HG03139 (cell line): ENCODE results near the gene RGCC.

ENCODE experiments used
- ATAC-seq: cut with Tn5 transposase; IDR thresholded peaks from one replicate; pipeline ENCODE4 v1.9.1; 2021; ENCODE audit not compliant: unreplicated experiment

The RGCC gene

DNA sequence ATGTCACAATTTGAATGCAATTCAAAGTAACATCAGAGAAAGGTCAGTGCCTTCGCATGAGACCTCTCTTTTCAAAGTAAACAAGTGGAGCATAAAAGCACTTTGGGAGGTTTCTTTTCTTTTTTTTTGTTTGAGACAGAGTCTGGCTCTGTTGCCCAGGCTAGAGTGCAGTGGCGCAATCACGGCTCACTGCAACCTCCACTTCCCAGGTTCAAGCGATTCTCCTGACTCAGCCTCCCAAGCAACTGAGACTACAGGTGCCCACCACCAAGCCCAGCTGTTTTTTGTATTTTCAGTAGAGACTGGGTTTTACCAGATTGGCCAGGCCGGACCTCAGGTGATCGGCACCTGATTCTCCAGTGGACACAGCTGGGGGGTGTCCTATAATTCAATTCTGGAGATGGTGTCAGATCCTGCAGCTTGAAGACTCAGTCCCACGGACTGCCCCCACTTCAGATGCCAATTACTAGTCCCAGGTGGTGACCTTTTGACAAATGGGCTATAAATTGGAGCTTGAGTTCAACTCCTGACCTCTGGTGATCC is 57.6 kb downstream of the RGCC start:
- ATAC-seq: no peak

DNA sequence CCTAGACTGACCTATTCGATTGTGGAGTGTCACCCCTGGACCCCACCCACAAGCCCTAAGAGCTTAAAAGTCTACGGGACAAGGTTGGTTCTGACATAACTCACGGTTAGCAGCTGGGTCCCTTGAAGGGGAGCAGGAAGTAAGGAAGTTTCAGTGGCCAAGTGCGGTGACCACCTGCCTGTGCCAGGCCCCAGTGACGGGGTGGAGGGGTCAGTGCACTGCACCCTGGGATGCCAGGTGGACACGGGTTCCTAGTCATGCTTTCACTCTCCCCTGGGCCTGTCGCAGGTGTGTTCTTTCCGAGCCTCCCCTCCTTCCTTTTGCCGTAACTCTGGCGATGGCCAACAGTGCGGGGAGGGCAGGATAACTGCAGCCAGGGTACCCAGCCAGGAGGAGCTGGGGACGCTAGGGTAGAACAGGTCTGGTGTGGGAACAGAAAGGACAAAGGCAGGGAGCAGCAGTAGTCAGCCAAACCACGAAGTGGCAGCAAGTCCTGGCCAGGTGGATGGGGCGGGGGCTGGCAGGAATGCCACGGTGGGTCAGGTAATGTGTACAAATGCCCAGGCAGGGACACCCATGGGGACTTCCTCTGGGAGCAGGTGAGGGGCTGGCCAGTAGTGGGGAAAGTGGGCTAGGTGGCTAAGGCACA is 58.3 kb downstream of the RGCC start:
- ATAC-seq: no peak

DNA sequence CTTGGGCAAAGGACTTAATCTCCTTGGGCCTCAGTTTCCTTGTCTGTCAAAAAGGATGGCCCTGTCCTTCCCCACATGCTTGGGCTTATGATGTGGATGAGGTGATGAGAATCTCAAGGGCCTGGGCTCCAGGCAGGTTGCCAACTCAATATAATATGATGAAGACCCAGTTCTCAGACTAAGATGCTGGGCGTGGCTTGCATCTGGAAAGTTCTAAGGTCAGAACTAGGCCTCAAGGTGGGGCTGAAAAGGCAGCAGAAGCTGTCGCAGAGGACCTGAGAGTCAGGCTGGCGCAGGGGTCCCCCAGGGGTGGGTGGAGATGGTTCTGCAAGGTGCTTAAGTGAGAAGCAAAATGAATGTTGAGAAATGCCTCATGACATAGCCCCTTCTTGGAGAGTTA is 58.8 kb downstream of the RGCC start:
- no peak for ATAC-seq

DNA sequence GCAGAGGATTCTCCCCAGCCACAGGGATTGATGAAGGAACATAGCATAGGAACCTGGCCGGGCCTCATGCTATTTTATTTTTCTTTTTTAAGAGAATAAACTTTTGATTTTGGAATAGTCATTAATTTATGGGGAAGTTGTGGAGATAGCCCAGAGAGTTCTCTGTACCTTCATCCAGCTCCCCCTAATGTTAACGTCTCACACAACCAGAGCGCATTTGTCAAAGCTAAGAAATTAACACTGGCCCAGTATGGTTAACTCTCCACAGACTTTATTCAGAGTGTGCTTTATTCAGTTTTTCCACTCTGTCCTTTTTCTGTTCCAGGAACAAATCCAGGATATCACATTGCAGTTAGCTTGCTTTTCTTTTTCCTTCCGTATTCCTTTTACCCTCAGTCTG is 59.4 kb downstream of the RGCC start:
- no peak for ATAC-seq

DNA sequence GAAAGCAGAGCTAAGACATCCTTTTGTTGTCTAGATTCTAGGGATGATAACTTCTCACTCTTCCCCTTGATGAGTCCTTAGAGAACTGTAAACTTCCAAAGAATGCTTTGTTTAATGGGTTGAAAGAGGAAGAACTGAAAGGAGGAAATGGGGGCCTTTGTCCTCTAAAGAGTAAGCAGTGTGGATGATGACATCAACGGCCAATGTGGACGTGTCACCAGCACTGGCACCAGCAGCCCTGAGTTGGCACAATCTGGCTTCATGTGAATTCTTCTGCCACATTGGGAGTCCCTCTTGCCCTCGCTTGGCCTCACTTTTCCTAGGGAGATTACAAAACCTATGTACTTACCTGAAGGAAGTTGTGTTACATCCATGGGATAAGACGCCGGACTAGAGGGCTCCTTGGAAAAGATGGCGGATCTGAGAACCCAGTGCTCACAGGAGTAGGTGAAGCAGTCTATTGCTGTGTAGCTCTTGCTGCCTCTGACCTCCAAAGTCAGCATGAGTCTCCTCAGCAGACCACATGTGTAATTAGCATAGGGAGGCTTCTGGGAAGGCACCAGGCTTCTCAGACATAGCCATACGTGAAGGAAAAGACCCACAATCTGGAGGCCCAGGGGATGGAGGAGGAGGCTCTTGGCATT is 62.8 kb downstream of the RGCC start:
- no peak for ATAC-seq
